ENCODE results near the gene IGF2. TPM values are rescaled to one million over a fixed set of nuclear protein-coding genes. Genes with fewer than 3 reads are reported as not detected.

IGF2 gene
- total RNA-seq, 1 donor from 2014 or later, result 110 TPM

GRCh38 chr11:2169626-2170570 lies 30.7 kb upstream of the IGF2 start:
- Mint-ChIP-seq H3K36me3 (ENCODE audit: low read depth) (no peaks in the 10 kb centered on the region), H3K4me1 (ENCODE audit: low read depth) (no peaks in the 10 kb centered on the region), H3K27ac (ENCODE audit: unreplicated experiment) (no peak overlapping the region), H3K27me3 (ENCODE audit: low read depth) (peaks cover 2% of the 10 kb centered on the region), H3K4me3 (ENCODE audit: unreplicated experiment) (no peak overlapping the region), H3K9me3 (ENCODE audit: low read depth) (no peaks in the 10 kb centered on the region)
- no peak for TF ChIP-seq CTCF (IDR thresholded peaks at IDR 0.05)
- DNase-seq (ENCODE audit: low spot score), result no peak

- no peaks in the 10 kb centered on the region for H3K4me1 Mint-ChIP-seq (ENCODE audit: low read depth)
- no peak overlapping the region for H3K4me3 Mint-ChIP-seq (ENCODE audit: unreplicated experiment)
- H3K27ac Mint-ChIP-seq (ENCODE audit: unreplicated experiment), result no peak overlapping the region
- H3K36me3 Mint-ChIP-seq (ENCODE audit: low read depth), result no peaks in the 10 kb centered on the region
- no peak for DNase-seq (ENCODE audit: low spot score)
- peaks cover 2% of the 10 kb centered on the region for H3K27me3 Mint-ChIP-seq (ENCODE audit: low read depth)
- H3K9me3 Mint-ChIP-seq (ENCODE audit: low read depth), result no peaks in the 10 kb centered on the region
- no peak for TF ChIP-seq CTCF (IDR thresholded peaks at IDR 0.05)
Measured at GRCh38 chr11:2169005-2169378, 29.8 kb upstream of the IGF2 start.

GRCh38 chr11:2168286-2169004 lies 29.3 kb upstream of the IGF2 start:
- H3K27me3 Mint-ChIP-seq (ENCODE audit: low read depth), result peaks cover 2% of the 10 kb centered on the region
- H3K27ac Mint-ChIP-seq (ENCODE audit: unreplicated experiment), result no peak overlapping the region
- no peak for TF ChIP-seq CTCF (IDR thresholded peaks at IDR 0.05)
- no peak overlapping the region for H3K4me3 Mint-ChIP-seq (ENCODE audit: unreplicated experiment)
- H3K9me3 Mint-ChIP-seq (ENCODE audit: low read depth), result no peaks in the 10 kb centered on the region
- DNase-seq (ENCODE audit: low spot score), result no peak
- no peaks in the 10 kb centered on the region for H3K36me3 Mint-ChIP-seq (ENCODE audit: low read depth)
- H3K4me1 Mint-ChIP-seq (ENCODE audit: low read depth), result no peaks in the 10 kb centered on the region

GRCh38 chr11:2167141-2168045 lies 28.2 kb upstream of the IGF2 start:
- Mint-ChIP-seq H3K4me3 (ENCODE audit: unreplicated experiment) (no peak overlapping the region), H3K9me3 (ENCODE audit: low read depth) (no peaks in the 10 kb centered on the region), H3K4me1 (ENCODE audit: low read depth) (no peaks in the 10 kb centered on the region), H3K36me3 (ENCODE audit: low read depth) (no peaks in the 10 kb centered on the region), H3K27ac (ENCODE audit: unreplicated experiment) (no peak overlapping the region), H3K27me3 (ENCODE audit: low read depth) (peaks cover 2% of the 10 kb centered on the region)
- TF ChIP-seq CTCF (IDR thresholded peaks at IDR 0.05), result no peak
- DNase-seq (ENCODE audit: low spot score), result no peak

Data from chondrocyte (in vitro differentiated cells).